GM18526 (cell line): ENCODE results near the gene MFAP4.

Experiments used
- POLR2A ChIP-seq: IDR thresholded peaks from 3 replicates; pipeline ENCODE4 v1.6.1; 2011; ENCODE audit not compliant: insufficient read length; ENCODE audit errors: extremely low read depth

Gene MFAP4

GRCh38 chr17:19369107-19369778 is 17.7 kb downstream of the MFAP4 start:
- no peak for TF ChIP-seq POLR2A

GRCh38 chr17:19368229-19368628 is 18.8 kb downstream of the MFAP4 start:
- TF ChIP-seq POLR2A, result no peak

- TF ChIP-seq POLR2A, result no peak
Measured at GRCh38 chr17:19366637-19366972, 20.4 kb downstream of the MFAP4 start.

- no peak for TF ChIP-seq POLR2A
Measured at GRCh38 chr17:19365833-19366636, 21.0 kb downstream of the MFAP4 start.

GRCh38 chr17:19365499-19365817 is 21.5 kb downstream of the MFAP4 start:
- TF ChIP-seq POLR2A, result no peak

- no peak for TF ChIP-seq POLR2A
Measured at GRCh38 chr17:19364699-19365498, 22.1 kb downstream of the MFAP4 start.

- no peak for TF ChIP-seq POLR2A
Measured at GRCh38 chr17:19363460-19364035, 23.4 kb downstream of the MFAP4 start.

GRCh38 chr17:19363114-19363438 is 23.9 kb downstream of the MFAP4 start:
- no peak for TF ChIP-seq POLR2A

- peak; percentile 18 for TF ChIP-seq POLR2A
Measured at GRCh38 chr17:19362277-19363113, 24.5 kb downstream of the MFAP4 start, which contains the start of gene B9D1. B9D1 (minus strand) TSS chr17:19362723; CDS start chr17:19362569, 154 bp downstream.

GRCh38 chr17:19361944-19362276 is 25.1 kb downstream of the MFAP4 start:
- no peak for TF ChIP-seq POLR2A

GRCh38 chr17:19361326-19361725 is 25.7 kb downstream of the MFAP4 start:
- no peak for TF ChIP-seq POLR2A

GRCh38 chr17:19360772-19361171 is 26.2 kb downstream of the MFAP4 start:
- no peak for TF ChIP-seq POLR2A

- no peak for TF ChIP-seq POLR2A
Measured at GRCh38 chr17:19359856-19360255, 27.1 kb downstream of the MFAP4 start.

GRCh38 chr17:19359151-19359550 is 27.8 kb downstream of the MFAP4 start:
- TF ChIP-seq POLR2A, result no peak

- no peak for TF ChIP-seq POLR2A
Measured at GRCh38 chr17:19357761-19358160, 29.2 kb downstream of the MFAP4 start.
